Astrocyte (in vitro differentiated cells and primary cell): ENCODE measurements around the gene EGFL7.

Source experiments
- CTCF ChIP-seq: IDR thresholded peaks from 2 replicates; pipeline ENCODE4 v1.5.1; 2011; ENCODE audit warnings: low read depth, mild to moderate bottlenecking, inconsistent platforms, low read length, moderate library complexity; ENCODE audit not compliant: insufficient read depth
- EZH2 ChIP-seq: IDR thresholded peaks from 2 replicates; pipeline ENCODE4 v1.6.1; 2012; ENCODE audit warnings: mild to moderate bottlenecking, low read length, inconsistent platforms; ENCODE audit not compliant: insufficient read depth

GRCh38 chr9:136685216-136685615 lies 22.5 kb downstream of the EGFL7 start:
- TF ChIP-seq CTCF (no peak), EZH2 (no peak)
